AG10803 (cell line): ENCODE results near the gene CXCR5.
A peak's percentile ranks its signal among the peaks of the same experiment; 100 is the strongest.

Experiments
- DNase-seq: peaks from one replicate; pipeline ENCODE4 v3.0.0; 2010; ENCODE audit warnings: low read depth
- H3K4me3 ChIP-seq: 2 replicates; pipeline ENCODE4 v1.5.1; 2011; ENCODE audit warnings: mild to moderate bottlenecking, low read length, control low read depth
- TF ChIP-seq, protein P1 (sequence below): conservative IDR thresholded peaks from 2 replicates; pipeline ENCODE4 v1.5.1; 2011; ENCODE audit warnings: mild to moderate bottlenecking, low read length, control low read depth, inconsistent platforms

Gene CXCR5

DNA sequence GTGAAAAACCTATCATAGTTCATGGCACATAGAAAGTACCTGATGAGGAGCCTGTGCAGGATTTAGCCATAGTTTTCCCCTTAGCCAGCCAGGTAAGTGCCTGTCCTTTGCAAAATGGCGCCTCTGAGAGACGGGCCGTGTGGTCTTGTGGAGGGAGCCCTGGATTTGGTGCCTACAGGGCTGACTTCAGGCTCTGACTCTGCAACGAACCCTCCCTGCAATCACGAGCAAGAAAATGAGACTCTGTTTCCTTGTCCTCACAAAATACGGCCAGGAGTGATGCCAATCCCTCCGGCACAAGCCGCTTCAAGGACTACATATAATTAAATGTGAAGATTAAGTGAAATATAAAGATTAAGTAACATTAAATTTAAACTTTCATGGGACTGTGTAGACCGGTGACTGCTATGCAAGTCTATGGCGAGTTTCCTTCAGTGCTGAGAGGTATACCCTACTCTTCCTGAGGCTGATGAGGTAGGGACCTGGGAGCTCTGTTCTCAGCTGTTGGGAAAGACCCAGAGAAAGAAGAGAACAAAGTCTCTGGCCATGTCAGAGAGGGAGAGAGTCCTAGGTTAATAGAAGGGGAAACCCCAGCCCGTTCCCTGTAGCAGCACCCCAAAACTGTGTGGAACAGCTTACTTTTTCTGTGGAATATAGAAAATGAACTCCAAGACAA is 6.1 kb upstream of the CXCR5 start:
- H3K4me3 ChIP-seq, result no peak overlapping the region
- TF ChIP-seq, protein P1, sequence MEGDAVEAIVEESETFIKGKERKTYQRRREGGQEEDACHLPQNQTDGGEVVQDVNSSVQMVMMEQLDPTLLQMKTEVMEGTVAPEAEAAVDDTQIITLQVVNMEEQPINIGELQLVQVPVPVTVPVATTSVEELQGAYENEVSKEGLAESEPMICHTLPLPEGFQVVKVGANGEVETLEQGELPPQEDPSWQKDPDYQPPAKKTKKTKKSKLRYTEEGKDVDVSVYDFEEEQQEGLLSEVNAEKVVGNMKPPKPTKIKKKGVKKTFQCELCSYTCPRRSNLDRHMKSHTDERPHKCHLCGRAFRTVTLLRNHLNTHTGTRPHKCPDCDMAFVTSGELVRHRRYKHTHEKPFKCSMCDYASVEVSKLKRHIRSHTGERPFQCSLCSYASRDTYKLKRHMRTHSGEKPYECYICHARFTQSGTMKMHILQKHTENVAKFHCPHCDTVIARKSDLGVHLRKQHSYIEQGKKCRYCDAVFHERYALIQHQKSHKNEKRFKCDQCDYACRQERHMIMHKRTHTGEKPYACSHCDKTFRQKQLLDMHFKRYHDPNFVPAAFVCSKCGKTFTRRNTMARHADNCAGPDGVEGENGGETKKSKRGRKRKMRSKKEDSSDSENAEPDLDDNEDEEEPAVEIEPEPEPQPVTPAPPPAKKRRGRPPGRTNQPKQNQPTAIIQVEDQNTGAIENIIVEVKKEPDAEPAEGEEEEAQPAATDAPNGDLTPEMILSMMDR, result no peak
- DNase-seq, result no peak

DNA sequence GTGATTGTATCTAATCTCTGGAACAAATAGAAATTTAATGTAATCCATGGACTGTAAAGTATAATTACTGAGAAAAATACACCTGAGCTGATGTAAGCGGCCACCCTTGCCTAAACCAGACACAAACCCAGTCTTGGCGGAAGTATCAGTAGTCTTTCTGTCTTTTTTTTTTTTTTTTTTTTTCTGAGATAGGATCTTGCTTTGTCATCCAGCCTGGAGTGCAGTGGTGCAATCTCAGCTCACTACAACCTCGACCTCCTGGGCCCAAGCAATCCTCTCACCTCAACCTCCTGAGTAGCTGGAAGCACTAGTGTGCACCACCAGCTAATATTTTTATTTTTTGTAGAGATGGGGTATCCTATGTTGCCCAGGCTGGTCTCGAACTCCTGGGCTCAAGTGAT is 5.5 kb upstream of the CXCR5 start:
- H3K4me3 ChIP-seq, result no peak overlapping the region
- TF ChIP-seq, protein P1, result no peak
- DNase-seq, result no peak

DNA sequence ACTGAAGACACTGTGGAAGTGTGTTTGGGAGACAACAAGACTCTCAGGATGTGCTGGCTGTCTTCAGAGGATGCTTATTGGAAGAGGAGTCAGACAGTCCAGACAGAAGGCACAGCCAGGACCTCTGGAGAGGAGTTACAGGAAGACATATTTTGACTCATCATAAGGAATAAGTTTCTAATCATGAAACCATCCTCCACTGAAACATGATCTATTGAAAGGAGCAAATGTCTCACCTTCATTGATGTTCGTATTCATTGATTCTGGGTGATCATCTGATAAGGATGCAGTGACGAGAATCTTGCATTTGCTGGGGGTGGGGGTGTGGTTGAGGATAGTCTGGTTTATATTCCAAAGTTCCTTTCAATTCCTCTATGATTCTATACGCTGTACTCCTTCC is 2.5 kb upstream of the CXCR5 start:
- H3K4me3 ChIP-seq, result no peak overlapping the region
- TF ChIP-seq, protein P1, result no peak
- DNase-seq, result no peak

DNA sequence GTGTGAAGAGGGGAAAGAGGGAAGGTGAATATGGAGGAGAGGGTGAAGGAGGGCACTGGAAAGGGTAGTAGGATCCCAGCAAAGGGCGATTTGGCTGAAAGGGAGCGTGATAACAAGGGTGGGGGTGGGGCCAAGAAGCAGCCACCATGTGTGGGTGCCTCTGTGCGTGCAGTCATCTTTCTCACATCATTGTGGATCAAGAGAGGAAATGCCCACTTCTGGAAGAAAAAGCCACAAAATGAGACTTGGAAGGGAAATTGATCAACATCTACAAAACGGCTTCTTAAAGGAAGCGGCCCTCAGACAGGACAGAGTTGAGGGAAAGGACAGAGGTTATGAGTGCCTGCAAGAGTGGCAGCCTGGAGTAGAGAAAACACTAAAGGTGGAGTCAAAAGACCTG is 1.2 kb upstream of the CXCR5 start:
- H3K4me3 ChIP-seq, result no peak overlapping the region

DNA sequence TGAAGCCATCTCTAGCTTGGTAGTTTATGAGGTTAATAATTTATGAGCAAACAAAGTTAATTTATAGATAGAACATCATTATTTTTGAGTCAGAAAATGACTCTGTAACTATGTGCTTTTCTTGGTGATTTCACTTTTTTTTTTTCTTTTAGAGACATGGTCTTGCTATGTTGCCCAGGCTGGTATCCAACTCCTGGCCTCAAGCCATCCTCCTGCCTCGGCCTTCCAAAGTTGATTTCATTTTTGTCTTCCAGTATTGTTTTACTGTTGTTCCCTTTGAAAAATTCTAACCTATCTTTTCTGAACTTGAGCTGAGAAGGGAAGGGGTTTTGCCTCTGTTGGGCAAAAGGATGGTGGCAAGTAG is 706 bp upstream of the CXCR5 start:
- DNase-seq, result no peak
- H3K4me3 ChIP-seq, result no peak overlapping the region
- TF ChIP-seq, protein P1, result no peak

More for the DNA sequence above, 1.2 kb upstream of the CXCR5 start:
- peak; percentile 24 for DNase-seq
- TF ChIP-seq, protein P1, result no peak

DNA sequence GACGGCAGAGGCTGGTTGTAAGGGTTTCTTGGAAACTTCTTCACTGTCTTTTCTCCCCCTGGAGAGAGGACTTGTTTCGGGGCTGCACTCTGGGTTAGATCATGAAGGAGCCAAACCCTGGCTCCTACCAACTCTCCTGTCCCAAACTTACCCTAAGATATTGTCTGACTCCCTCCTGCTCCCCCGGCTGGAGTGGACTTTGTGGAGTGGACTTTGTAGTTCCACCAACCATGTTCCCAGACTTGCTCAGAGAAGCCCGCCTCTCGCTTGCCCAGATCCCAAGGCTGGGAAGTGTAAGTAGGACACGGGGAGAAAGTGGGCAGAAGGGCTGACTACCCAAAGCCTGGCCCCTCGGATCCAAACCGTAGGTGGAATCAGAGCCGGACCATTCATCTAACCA is 1.2 kb downstream of the CXCR5 start:
- TF ChIP-seq, protein P1, result no peak
- no peak for DNase-seq
- H3K4me3 ChIP-seq, result no peak overlapping the region

DNA sequence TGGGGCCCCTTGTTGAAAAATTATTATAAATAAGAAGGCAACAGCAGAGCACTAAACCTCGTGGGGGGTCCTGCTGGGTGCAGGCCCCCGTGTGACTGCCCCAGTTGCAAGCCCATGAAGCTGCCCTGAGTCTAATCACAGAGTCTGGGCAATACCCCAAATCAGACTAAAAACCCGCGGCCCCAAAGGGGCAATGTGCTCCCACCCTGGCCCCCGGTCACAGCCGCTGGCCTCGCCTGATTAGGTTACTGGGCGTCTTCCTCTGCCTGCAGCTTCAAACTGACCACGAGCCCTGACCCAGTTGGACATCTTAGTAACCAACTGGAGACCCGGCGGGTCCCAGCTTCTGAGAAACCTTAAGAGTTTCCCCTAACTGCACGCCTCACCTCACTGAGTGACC is 1.6 kb downstream of the CXCR5 start:
- DNase-seq, result no peak
- TF ChIP-seq, protein P1, result no peak
- H3K4me3 ChIP-seq, result no peak overlapping the region
